ENCODE data around the gene RBM47. TPM values are rescaled to one million over a fixed set of nuclear protein-coding genes. Genes with fewer than 3 reads are reported as not detected.

The RBM47 gene
- total RNA-seq, 1 experiment from 2014 or later, result 70.3 TPM

DNA sequence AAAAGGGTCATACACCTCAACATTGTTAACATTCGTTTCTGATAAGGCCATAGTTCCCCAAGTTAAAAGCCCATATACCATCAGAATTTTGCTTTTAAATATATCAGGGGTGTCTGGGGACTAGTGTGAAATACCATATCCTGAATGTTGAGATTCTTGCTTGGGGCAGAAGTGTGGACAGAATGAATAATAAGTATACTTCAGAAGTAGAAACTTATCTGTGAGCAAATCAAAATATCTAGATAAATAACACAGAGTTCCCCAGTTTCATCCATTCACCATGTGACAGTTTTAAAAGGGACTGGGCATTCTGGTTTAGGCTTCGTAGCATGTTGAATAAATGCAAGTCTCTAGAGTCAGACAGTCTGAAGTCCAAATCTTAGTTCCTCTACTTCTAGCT is 184.0 kb downstream of the RBM47 start:
- Histone ChIP-seq H2AK5ac (ENCODE audit: insufficient read length, low read length) (no peak overlapping the region), H3K9ac (ENCODE audit: extremely low read depth, insufficient read length, low read length) (no peak overlapping the region), H3K18ac (ENCODE audit: insufficient read length, low read depth, low read length) (no peak overlapping the region), H3T11ph (ENCODE audit: low read length) (no peak overlapping the region), H3K14ac (ENCODE audit: insufficient read depth, low read length) (no peak overlapping the region), H3K4ac (ENCODE audit: low read depth, low read length) (no peak overlapping the region), H4K5ac (ENCODE audit: insufficient read length, low read depth, low read length) (no peak overlapping the region), H4K20me1 (ENCODE audit: control insufficient read depth, insufficient read depth, insufficient read length) (peaks cover 2% of the 10 kb centered on the region), H3K4me1 (ENCODE audit: insufficient read depth, low read length) (no peaks in the 10 kb centered on the region), H3K23ac (ENCODE audit: insufficient read length, low read depth, low read length) (no peak overlapping the region), H2BK15ac (ENCODE audit: low read depth, low read length) (no peak overlapping the region), H2AFZ (ENCODE audit: low read length) (no peak overlapping the region), H3K79me2 (ENCODE audit: insufficient read depth, low read length) (no peaks in the 10 kb centered on the region), H3K79me1 (ENCODE audit: insufficient read depth, low read depth, low read length, poor library complexity, severe bottlenecking) (no peaks in the 10 kb centered on the region), H3K27me3 (ENCODE audit: insufficient read depth, low read length) (no peaks in the 10 kb centered on the region), H2BK5ac (ENCODE audit: insufficient read length, low read length) (no peak overlapping the region), H3K9me3 (ENCODE audit: control insufficient read depth, low read depth, low read length) (no peaks in the 10 kb centered on the region), H3K56ac (ENCODE audit: insufficient read length, low read depth, low read length) (no peak overlapping the region), H3K4me2 (ENCODE audit: insufficient read depth, insufficient read length, low read length) (no peak overlapping the region), H3K27ac (ENCODE audit: insufficient read length, low read depth, low read length) (no peak overlapping the region), H2BK20ac (ENCODE audit: low read depth, low read length, poor library complexity, severe bottlenecking) (no peak overlapping the region), H2BK12ac (ENCODE audit: insufficient read length, low read depth, low read length) (no peak overlapping the region), H4K91ac (ENCODE audit: insufficient read length, low read depth, low read length) (no peak overlapping the region), H4K8ac (replicated peaks; ENCODE audit: insufficient read length, low read depth, low read length) (no peak overlapping the region), H3K23me2 (ENCODE audit: insufficient read length, low read depth, low read length, poor library complexity, severe bottlenecking) (no peaks in the 10 kb centered on the region), H2BK120ac (ENCODE audit: low read depth, low read length, poor library complexity, severe bottlenecking) (no peak overlapping the region)
- H3K36me3 Mint-ChIP-seq (ENCODE audit: insufficient read depth in 1 of 3, low read depth in 3 of 3), result peaks cover 0 to 13% (median 4%) of the 10 kb centered on the region in 3 experiments; a peak in 4 of 7 replicates
- TF ChIP-seq CTCF (conservative IDR thresholded peaks at IDR 0.05), result no peak
- no peaks in the 10 kb centered on the region for H3K9me3 Mint-ChIP-seq
- no peak for DNase-seq
- peaks cover under 1 to 7% of the 10 kb centered on the region in 2 experiments for H3K4me1 Mint-ChIP-seq
- WGBS (ENCODE audit: extremely low coverage, insufficient read length, low lambda C conversion rate), result no CpG with 5 or more reads among the region's 2 CpGs
- no peaks in the 10 kb centered on the region for H3K27me3 Mint-ChIP-seq (ENCODE audit: low read depth)
- H3K4me3 Mint-ChIP-seq, result no peak overlapping the region
- no peak overlapping the region for H3K27ac Mint-ChIP-seq

All from H9 (cell line).